IPS DF 19.7 (cell line): Measurements from ENCODE around the gene TMEM256.
"Not testable (repeated sequence)": the region's sequence is repeated elsewhere in the genome, so short reads cannot be mapped to it uniquely, and the experiment has no call there.

Source experiments
- DNase-seq: peaks from one replicate; pipeline ENCODE4 v3.0.0-alpha.2; 2013; ENCODE audit warnings: low read depth, low spot score

The TMEM256 gene

DNA sequence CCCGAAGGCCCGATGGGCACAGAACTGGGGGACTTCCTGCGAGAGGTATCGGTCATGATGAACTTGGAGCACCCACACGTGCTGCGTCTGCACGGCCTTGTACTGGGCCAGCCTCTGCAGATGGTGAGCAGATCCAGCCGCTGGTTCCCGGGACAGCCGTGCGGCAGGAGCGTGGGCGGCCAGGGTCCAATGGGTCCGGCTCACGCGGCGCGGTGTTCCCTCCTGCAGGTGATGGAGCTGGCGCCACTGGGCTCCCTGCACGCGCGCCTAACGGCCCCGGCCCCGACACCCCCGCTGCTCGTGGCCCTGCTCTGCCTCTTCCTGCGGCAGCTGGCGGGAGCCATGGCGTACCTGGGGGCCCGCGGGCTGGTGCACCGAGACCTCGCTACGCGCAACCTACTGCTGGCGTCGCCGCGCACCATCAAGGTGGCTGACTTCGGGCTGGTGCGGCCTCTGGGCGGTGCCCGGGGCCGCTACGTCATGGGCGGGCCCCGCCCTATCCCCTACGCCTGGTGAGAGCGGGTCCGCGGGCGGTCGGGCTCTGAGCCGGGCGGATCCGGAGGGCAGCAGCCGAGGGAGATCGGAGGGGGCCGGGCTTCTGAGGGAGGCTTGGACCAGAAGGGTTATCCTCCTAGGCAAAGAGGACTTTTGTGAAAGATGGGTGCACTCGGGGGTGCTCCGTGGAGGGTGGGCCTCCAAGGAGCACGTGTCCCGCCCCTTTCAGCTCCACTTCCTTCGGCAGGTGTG lies 20.0 kb downstream of the TMEM256 start:
- no peak for DNase-seq

DNA sequence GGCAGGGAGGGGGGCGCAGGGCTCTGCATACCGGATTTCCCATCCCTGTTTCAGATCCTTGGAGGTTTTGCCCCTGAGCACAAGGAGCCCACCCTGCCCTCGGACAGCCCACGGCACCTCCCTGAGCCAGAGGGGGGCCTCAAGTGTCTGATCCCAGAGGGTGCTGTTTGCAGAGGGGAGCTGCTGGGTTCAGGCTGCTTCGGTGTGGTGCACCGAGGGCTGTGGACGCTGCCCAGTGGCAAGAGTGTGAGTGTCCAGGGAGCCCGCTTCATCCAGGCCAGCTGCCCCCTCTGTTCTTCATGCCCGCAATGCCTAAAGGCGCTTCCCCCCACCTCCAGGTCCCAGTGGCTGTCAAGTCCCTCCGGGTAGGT lies 20.5 kb downstream of the TMEM256 start:
- DNase-seq = no peak

DNA sequence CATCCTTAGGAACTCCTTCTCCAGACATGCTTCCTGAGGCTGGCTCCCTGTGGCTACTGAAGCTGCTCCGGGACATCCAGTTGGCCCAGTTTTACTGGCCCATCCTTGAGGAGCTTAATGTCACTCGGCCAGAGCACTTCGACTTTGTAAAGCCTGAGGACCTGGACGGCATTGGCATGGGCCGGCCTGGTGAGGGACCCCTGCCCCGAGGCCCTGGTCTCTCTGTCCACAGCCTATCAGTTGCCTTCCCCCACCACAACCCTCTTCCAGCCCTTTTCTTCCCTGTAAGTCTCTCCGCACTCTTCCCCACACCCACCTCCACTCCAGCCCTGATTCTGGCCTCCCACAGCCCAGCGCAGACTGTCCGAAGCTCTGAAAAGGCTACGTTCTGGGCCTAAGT lies 21.0 kb downstream of the TMEM256 start:
- DNase-seq = no peak

DNA sequence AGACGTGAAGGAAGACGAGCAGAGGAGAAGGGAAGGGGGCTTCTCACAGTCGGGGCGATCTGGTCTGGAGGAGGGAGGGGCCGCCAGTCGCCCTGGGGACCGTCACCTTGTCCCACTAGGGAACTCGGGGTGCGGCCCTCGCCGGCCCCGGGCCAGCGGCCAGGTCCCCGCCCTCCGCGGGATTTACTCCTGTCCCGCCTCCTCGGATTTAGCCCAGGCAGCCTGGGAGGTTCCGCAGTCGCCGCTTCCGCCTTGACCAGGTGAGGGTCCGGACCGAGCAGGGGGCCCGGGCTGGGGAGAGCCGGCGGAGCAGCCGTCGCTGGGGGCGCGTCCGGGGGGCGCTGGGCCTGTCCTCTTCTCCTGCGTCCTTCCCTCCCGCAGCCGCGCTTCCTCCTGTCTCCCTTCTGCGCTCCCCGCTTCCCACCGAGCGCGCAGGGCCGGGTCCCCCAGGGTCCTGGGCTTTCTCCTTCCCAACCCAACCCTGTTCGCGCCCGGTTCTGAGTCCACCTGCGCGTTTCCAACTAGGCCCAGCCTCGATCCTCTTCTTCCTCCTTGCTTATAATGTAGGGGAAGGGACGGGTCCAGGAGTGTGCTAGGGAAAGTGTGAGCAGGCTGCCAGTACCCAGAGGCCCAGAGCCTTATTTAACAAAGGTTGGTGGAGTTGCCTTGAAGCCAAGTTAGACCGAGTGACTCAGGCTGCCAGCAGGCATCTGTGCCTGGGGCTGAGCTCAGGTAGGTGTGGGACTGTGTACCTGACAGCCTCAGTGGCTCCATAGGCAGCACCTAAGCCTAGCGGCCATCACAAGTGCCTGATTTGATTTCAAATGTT lies 22.8 kb downstream of the TMEM256 start, which contains the start of gene TNK1:
TNK1 (plus strand) TSS at position 235 of the 829 bp plus-strand sequence. CDS start 1,838 bp downstream, outside the sequence.
- no peak for DNase-seq

DNA sequence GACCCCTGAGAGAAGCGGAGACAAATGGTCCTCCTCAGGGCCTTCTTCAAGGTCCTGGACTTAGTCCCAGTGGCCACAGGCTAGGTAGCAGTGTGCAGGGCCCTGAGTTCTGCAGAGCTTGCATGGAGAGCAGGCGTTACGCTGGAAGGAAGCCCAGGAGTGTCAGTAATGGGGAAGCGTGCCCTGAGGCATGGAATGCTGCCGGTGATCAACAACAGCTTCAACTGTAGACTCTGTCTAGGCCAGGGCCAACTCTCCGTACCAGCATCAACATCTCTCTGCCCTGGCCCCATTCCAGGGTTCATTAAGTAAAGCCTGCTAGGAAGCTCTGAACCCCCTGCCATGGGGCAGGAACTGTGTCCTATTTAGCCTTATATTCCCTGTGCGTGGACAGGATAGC lies 23.6 kb downstream of the TMEM256 start:
- DNase-seq = no peak

DNA sequence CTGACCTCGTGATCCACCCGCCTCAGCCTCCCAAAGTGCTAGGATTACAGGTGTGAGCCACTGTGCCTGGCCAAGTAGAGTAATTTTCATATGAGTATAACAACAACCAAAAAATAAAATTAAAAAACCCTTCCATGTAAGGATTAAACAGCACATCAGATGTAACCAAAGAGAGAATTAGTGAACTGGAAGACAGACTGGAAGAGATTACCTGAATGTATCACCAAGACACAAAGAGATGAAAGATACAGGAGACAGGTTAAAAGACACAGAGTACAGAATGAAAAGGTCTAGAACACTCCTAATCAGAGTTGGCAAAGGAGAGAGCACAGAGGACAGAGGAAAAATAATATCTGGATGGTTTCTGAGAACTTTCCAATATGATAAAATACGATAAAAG lies 24.8 kb downstream of the TMEM256 start:
- DNase-seq = no peak

DNA sequence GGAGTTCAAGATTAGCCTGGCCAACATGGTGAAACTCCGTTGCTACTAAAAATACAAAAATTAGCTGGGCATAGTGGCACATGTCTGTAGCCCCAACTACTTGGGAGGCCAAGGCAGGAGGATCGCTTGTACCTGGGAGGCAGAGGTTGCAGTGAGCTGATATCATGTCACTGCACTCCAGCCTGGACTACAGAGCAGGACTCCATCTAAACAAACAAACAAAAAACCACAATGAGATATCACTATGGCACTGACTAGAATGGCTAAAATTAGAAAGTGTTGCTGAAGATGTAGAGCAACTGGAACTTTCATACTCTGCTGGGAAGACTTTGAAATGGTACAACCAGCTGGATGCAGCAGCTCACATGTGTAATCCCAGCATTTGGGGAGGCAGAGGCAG lies 29.5 kb downstream of the TMEM256 start:
- no peak for DNase-seq

DNA sequence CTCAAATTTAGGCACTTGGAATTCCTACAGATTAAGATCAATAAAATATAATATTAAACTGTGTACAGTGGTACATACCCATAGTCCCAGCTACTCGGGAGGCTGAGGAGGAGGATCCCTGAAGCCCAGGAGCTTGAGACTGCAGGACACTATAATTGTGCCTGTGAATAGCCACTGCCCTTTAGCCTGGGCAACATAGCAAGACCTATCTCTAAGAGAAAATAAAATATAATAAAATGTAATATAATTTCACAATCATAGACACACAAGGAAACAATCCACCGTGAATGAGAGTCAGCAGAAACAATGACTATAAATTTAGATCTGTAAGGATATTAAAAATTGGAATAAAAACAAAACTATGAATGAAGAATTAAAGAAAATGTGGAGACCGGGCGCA lies 33.0 kb downstream of the TMEM256 start:
- DNase-seq = no peak

DNA sequence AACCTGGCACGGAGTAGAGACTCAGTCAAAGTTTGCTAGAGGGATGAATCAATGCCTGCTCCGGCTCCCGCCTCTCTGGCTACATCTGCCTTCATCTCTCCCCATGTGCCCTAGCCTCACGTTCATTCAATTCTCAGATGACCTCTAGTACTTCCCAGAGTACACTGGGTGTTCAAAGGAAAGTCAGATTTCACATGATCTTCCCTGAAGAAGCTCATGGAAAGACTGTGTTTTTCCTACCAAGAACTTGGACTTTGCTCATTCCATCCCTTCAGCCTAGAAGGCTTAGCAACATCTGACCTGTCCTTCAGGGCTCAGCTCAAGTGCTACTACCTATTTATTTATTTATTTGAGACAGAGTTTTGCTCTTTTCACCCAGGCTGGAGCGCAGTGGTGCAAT lies 34.1 kb downstream of the TMEM256 start:
- DNase-seq = no peak

DNA sequence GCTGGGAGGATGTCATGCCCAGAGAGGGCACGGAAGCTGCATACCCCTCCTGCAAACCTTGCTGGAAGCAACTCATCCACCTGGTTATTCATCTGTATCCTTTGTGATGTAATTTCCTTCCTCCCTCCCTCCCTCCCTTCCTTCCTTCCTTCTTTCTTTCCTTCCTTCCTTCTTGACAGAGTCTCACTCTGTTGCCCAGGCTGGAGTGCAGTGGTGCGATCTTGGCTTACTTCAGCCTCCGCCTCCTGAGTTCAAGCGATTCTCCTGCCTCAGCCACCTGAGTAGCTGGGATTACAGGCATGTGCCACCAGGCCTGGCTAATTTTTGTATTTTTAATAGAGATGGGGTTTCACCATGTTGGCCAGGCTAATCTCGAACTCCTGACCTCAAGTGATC lies 35.3 kb downstream of the TMEM256 start:
- not testable (repeated sequence) for DNase-seq

DNA sequence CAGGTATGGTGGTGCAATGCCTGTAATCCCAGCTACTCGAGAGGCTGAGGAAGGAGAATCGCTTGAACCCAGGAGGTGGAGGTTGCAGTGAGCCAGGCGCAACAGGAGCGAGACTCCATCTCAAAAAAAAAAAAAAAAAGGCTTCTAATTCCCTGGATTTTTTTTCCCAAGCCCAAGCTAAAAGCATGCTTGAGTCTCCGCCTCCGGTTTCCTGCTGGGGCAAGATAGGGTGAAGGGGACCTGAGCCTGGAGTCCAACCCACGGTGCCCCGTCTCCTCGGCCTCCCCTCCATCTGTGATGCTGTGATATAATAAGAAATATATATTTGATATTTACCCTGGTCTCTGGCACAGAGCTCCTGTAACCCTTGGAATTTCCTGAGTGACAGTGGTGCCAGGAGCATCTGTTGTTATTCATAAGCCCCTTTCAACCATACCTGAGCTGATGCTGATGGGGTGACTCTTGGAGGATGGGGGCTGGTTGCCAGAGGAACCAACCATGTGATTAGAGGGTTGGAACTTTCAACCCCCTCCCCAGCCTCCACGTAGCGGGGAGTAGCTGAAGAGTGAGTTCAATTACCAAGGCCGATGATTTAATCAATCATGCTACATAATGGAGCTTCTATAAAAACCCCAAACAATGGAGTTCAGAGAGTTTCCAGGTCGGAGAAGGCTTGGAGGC lies 35.8 kb downstream of the TMEM256 start:
- DNase-seq = no peak

DNA sequence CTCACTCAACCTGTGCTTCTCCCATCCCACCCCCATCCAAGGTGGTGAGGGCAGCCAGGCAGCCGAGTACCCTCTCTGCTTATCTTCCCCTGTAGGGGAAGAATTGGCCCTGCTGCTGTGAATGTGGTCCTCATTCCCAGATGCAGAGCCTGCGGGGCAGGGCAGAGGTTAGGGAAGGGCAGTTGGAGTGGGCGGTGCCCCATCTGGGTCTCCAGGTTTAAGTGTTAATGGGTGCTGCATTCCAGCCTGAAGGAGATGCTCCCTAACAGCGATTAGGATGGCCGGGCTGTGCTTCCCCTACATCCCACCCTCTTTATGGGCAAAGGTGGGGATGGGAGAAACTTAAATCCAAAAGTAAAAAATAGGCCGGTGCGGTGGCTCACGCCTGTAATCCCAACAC lies 36.8 kb downstream of the TMEM256 start:
- no peak for DNase-seq

DNA sequence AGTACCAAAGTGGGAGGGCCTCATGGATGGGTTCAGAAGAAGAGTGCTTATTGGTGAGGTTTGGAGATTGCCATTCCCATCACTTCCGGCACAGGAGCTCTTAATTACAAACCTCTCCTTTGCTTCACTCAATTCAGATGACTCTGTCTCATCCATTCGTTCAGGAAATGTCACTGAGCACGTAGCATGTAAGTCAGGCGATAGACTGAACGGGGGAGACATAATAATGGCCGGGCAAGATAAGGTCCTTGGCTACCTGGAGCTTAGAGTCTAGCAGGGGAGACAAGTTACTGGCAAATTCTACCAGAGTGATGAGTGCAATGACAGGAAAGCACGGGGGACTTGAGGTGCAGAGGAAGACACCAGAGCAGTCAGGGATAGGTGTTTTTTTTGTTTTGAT lies 37.9 kb downstream of the TMEM256 start:
- DNase-seq = not testable (repeated sequence)

DNA sequence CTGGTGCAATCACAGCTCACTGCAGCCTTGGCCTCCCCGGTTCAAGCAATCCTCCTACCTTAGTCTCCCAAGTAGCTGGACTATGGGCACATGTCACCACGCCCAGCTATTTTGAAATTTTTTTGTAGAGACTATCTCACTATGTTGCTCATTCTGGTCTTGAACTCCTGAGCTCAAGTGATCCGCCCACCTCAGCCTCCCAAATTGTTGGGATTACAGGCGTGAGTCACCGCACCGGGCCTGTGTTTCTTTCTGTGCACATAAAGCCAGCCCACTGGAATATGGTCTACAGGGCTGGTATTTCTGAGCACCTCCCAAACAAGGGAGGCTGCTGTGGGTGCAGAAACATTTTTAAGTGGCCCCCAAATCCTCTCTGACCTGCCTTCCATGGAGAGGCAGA lies 40.6 kb downstream of the TMEM256 start:
- DNase-seq = no peak

DNA sequence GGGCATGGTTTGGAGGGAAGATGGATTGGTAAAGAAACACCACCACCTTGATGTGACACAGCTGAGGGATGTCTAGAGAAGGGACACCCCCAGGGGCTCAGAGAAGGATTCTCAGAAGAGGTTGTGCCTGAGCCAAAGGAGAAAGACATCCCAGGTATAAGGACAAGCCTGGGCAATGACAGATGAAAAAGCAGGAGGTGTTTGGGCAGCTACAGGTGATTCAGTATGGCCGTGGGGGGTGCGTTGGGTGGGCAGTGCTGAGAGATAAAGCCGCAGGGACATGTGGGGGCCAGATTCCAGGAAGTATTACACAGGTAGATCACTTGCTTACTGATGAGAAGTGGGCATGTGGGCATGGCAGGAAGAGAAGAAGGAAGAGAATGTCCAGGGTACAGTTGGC lies 42.0 kb downstream of the TMEM256 start:
- DNase-seq = no peak

DNA sequence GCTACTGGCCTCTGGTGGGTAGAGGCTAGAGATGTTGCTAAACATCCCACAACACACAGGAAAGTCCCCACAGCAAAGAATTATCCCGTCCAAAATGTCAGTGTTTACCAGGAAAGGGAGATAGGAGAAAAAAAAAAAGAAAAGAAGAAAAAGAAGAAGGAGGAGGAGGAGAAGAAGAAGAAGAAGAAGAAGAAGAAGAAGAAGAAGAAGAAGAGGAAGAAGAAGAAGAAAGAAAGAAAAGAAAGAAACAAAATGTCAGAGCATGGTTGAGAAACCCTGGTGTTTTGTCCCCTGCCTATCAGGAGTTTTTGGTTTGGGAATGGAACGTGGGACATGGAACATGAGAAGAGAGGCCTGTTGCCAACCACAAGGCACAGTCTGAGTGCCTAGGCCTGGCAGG lies 46.5 kb downstream of the TMEM256 start:
- no peak for DNase-seq

DNA sequence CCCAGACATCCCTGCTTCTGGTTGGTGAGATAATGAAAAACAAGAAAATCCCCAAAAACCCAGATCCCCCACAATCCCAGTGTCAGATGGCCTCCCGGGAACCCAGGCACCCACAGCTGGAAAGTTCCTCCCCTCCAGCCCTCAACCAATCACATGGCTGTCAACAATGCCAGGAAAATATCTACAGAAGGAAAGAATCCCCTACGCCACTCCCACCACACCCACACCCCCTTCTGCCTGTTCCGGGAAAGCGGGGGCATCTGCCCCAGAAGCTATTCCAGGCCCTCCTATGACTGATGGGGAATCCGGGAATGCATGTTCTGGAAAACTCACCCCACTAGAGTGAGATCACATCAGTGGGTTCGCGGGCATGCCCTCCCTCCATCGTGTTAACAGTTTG lies 47.1 kb downstream of the TMEM256 start:
- no peak for DNase-seq

DNA sequence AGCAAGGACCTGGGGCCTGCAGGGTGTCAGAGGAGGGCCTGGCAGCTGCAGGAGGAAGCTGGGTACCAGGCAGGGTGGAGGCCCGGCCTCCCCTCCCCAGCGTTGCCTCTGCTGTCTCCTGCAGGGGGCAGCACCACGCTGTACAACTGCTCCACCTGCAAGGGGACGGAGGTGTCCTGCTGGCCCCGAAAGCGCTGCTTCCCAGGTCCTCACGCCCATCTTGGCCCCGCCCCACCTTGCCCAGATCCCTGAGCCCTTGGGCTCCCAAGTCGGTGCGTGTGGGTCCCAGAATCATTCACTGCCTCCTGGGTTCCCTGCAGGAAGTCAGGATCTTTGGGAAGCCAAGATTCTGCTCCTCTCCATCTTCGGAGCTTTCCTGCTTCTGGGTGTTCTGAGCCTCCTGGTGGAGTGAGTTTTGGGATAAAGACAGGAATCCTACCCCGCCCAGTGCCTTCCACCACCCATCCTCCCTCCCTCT lies 47.8 kb downstream of the TMEM256 start:
- peak; percentile 72 for DNase-seq

DNA sequence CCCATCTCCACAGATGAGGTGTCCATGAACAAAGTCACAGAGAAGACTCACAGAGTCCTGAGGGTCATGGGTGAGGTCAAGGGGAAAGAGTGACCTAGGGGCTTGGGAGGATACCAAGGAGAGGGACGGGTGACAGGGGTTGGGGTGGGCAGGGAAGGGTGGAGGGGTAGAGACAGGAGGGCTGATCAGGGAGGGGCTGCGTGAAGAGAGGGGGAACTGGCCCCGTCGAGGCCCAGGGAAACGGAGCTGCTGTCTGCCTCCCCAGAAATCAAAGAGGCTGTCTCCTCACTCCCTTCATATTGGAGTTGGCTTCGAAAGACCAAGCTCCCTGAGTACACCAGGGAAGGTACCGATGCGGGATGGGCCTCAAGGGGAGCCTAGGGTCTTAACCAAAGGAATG lies 48.3 kb downstream of the TMEM256 start:
- DNase-seq = no peak

DNA sequence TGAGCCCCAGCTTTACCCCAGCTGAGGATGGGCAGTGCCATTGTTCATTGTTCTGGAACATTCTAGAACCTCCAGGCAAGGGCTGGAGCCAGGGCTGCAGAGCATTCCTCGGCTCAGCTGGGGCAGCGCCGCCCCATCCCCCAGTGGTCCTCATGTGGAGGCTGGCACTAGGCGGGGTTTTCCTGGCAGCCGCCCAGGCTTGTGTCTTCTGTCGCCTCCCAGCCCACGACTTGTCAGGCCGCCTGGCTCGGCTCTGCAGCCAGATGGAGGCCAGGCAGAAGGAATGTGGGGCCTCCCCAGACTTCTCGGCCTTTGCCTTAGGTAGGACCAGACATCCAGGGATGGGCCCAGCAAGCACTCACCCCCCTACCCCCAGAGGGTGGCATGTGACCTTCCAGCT lies 48.8 kb downstream of the TMEM256 start, which contains the start of gene TMEM95:
TMEM95 (plus strand) TSS at position 104 of the 400 bp plus-strand sequence; CDS start at position 153, 49 bp downstream.
- DNase-seq = no peak

DNA sequence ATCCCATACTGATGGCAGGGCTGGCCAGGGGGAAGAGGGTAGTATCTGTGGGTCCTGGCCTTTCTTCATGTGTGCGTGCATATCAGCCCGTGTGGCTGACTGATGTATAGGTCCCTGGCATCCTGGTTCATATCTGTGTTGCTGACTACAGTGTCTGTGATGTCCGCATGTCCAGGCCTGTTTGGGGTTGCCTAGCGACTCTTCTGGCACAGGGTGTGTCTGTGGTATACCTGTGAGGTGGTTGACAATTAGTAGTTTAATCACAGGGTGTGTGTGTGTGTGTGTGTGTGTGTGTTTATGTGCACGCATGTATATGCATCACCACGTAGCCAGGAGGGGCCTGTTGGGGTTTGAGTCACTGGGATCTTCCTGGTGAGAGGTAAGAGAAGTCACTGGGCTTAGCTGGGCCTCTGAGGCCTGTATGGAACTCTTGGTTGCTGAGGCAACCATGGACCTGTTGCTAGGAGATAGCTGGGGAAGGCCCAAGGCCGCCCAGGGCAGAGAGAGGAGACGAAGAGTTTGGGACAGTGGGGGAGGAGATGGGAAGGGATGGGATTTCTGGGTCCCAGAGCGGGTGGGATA lies 49.5 kb downstream of the TMEM256 start:
- DNase-seq = no peak
